ENCODE data around the gene ANKRD63. TPM values are rescaled to one million over a fixed set of nuclear protein-coding genes. Genes with fewer than 3 reads are reported as not detected.

ANKRD63 gene
- total and polyA plus RNA-seq, 2 of the 8 experiments (the other 6 are each of a cell fraction or from before 2014, with no cell fraction given): 0.18 to 0.26 TPM

- no peak for DNase-seq (ENCODE audit: low read depth in 1 of 2, low spot score in 2 of 2)
- TF ChIP-seq ASH2L (IDR thresholded peaks at IDR 0.05; ENCODE audit: low read length) (no peak), EGR1 (IDR thresholded peaks at IDR 0.05; ENCODE audit: borderline replicate concordance, low read depth, low read length) (no peak), CREB1 (IDR thresholded peaks at IDR 0.05) (no peak), KDM4A (IDR thresholded peaks at IDR 0.05; ENCODE audit: low read depth, low read length, severe bottlenecking) (no peak)
Measured at GRCh38 chr15:40256638-40257235, 26.1 kb downstream of the ANKRD63 start.

More at GRCh38 chr15:40256638-40257235, 26.1 kb downstream of the ANKRD63 start:
- Histone ChIP-seq H2BK5ac (ENCODE audit: low read depth, low read length) (no peak overlapping the region), H3K36me3 (ENCODE audit: control insufficient read depth in 2 of 4, insufficient read depth in 4 of 4, low read length in 3 of 4) (no peaks in the 10 kb centered on the region), H3K4ac (replicated peaks; ENCODE audit: insufficient read length, low read depth, low read length) (no peak overlapping the region), H3K9ac (replicated peaks in 1 of 4; ENCODE audit: extremely low read depth in 1 of 4, low read depth in 3 of 4, low read length in 3 of 4) (no peak overlapping the region), H2AK5ac (ENCODE audit: low read depth, low read length) (no peak overlapping the region), H3K14ac (ENCODE audit: insufficient read length) (no peak overlapping the region), H3K79me1 (ENCODE audit: low read depth, low read length) (no peaks in the 10 kb centered on the region; the same call in 1 of the 2 replicates), H3K4me1 (replicated peaks in 1 of 4; ENCODE audit: control insufficient read depth in 3 of 4, insufficient read depth in 4 of 4, low read length in 3 of 4) (peaks cover 0 to 23% (median 14%) of the 10 kb centered on the region in 4 experiments; a peak in 6 of 7 replicates), H2BK20ac (ENCODE audit: low read length) (no peak overlapping the region), H3K4me3 (ENCODE audit: extremely low read depth in 1 of 4, insufficient read depth in 2 of 4, low read depth in 3 of 4, low read length in 4 of 4) (no peak overlapping the region), H3K23ac (ENCODE audit: insufficient read length) (no peak overlapping the region), H3K27me3 (replicated peaks in 1 of 4; ENCODE audit: control insufficient read depth in 3 of 4, extremely low read depth in 1 of 4, insufficient read depth in 3 of 4, low read length in 3 of 4) (peaks cover 9 to 31% (median 27%) of the 10 kb centered on the region in 4 experiments), H4K5ac (ENCODE audit: insufficient read length, low read depth, low read length) (no peak overlapping the region), H4K8ac (ENCODE audit: extremely low read depth, insufficient read depth, low read length) (no peak overlapping the region), H2AFZ (ENCODE audit: low read length) (no peak overlapping the region), H3K18ac (ENCODE audit: extremely low read depth, low read length) (no peak overlapping the region), H3K27ac (ENCODE audit: low read depth, low read length) (no peak overlapping the region), H3K9me3 (ENCODE audit: insufficient read depth in 2 of 2, low read depth in 1 of 2, low read length in 1 of 2) (no peaks in the 10 kb centered on the region), H2BK120ac (replicated peaks; ENCODE audit: low read depth, low read length) (no peak overlapping the region), H2BK12ac (ENCODE audit: low read depth, low read length) (no peak overlapping the region), H3K79me2 (ENCODE audit: control insufficient read depth in 1 of 2, insufficient read depth in 2 of 2, low read length in 2 of 2) (no peaks in the 10 kb centered on the region), H4K20me1 (replicated peaks in 1 of 2; ENCODE audit: control insufficient read depth in 1 of 2, insufficient read depth in 2 of 2, low read length in 2 of 2) (no peaks in the 10 kb centered on the region), H2BK15ac (ENCODE audit: low read length) (0 out of 2 replicates have a peak overlapping the region, but pooled peaks have one; percentile 29), H3K56ac (replicated peaks; ENCODE audit: insufficient read length, low read depth, low read length) (no peak overlapping the region), H3K23me2 (ENCODE audit: low read depth, low read length) (peaks cover 7% of the 10 kb centered on the region; the same call in 1 of the 2 replicates), H3K4me2 (ENCODE audit: insufficient read depth in 1 of 2, low read depth in 2 of 2, low read length in 2 of 2) (no peak overlapping the region), H4K91ac (replicated peaks; ENCODE audit: insufficient read length, low read length) (no peak overlapping the region)
- no peak for FAIRE-seq
- ChIA-PET CTCF (ENCODE audit: partially characterized antibody) (interaction anchor here (0.9 to 46.3 kb wide), 7 partner anchors 9 to 208 kb away, joined by 3 to 1340 read pairs (median 10); partner anchors contain the start of gene PAK6), POLR2A (ENCODE audit: partially characterized antibody) (interaction anchor here (1.1 to 1.6 kb wide), 3 partner anchors 9 to 96 kb away, joined by 3 to 4 read pairs (median 3); partner anchors contain the start of gene BUB1B)
- 91% methylated on average over 17 of the region's 17 CpGs; no CpG with 5 or more reads in 1 of the 2 experiments for WGBS, 2 experiments (ENCODE audit: extremely low coverage in 1 of 2, insufficient coverage in 1 of 2, insufficient read length in 1 of 2, insufficient replicate concordance in 2 of 2, low coverage in 1 of 2, low lambda C conversion rate in 2 of 2, missing lambda C conversion rate in 1 of 2)

Data from H1 (cell line).